HG03045 (cell line): ENCODE results near the gene PDE6C.

Experiments
- ATAC-seq: cut with Tn5 transposase; IDR thresholded peaks from one replicate; pipeline ENCODE4 v1.9.1; 2021; ENCODE audit warnings: mild to moderate bottlenecking, moderate library complexity; ENCODE audit not compliant: unreplicated experiment

PDE6C gene

GRCh38 chr10:93697207-93697606 lies 84.9 kb downstream of the PDE6C start:
- no peak for ATAC-seq

GRCh38 chr10:93701866-93702209 lies 89.5 kb downstream of the PDE6C start:
- ATAC-seq, result peak; percentile 20

GRCh38 chr10:93702210-93703001 lies 90.1 kb downstream of the PDE6C start, which contains the start of gene FRA10AC1:
Gene FRA10AC1, minus strand, starts transcription at chr10:93702592. Its CDS starts 2,486 bp downstream, at chr10:93700106.
- peak; percentile 91 for ATAC-seq

- peak; percentile 6 for ATAC-seq
These were observed 90.7 kb downstream of the PDE6C start for GRCh38 chr10:93703066-93703465.

- ATAC-seq, result no peak
These were observed 91.5 kb downstream of the PDE6C start for GRCh38 chr10:93703841-93704240.

- ATAC-seq, result no peak
These were observed 92.1 kb downstream of the PDE6C start for GRCh38 chr10:93704451-93704850.

GRCh38 chr10:93707623-93708022 lies 95.3 kb downstream of the PDE6C start:
- no peak for ATAC-seq

- ATAC-seq, result no peak
These were observed 98.1 kb downstream of the PDE6C start for GRCh38 chr10:93710333-93710909.

GRCh38 chr10:93711891-93712290 lies 99.6 kb downstream of the PDE6C start:
- ATAC-seq, result no peak

- no peak for ATAC-seq
These were observed 100.3 kb downstream of the PDE6C start for GRCh38 chr10:93712593-93712992.

GRCh38 chr10:93715345-93715744 lies 103.0 kb downstream of the PDE6C start:
- ATAC-seq, result peak; percentile 92
